Endothelial cell (in vitro differentiated cells): ENCODE measurements around the gene MEG3. TPM values are rescaled to one million over a fixed set of nuclear protein-coding genes. Genes with fewer than 3 reads are reported as not detected.

Experiments used
- DNase-seq: peaks from one replicate; pipeline ENCODE4 v3.0.0; 2021; ENCODE audit warnings: low spot score
- H3K27ac Mint-ChIP-seq: one replicate; pipeline ENCODE4 v1.8.0; 2021; ENCODE audit warnings: mixed read lengths, inconsistent platforms; ENCODE audit not compliant: unreplicated experiment
- H3K27me3 Mint-ChIP-seq: one replicate; pipeline ENCODE4 v1.8.0; 2021; ENCODE audit warnings: mild to moderate bottlenecking, moderate library complexity, mixed read lengths, inconsistent platforms; ENCODE audit not compliant: unreplicated experiment
- H3K36me3 Mint-ChIP-seq: one replicate; pipeline ENCODE4 v1.8.0; 2021; ENCODE audit warnings: mild to moderate bottlenecking, low read depth, mixed read lengths, inconsistent platforms; ENCODE audit not compliant: unreplicated experiment
- H3K4me1 Mint-ChIP-seq: one replicate; pipeline ENCODE4 v1.8.0; 2021; ENCODE audit warnings: mild to moderate bottlenecking, mixed read lengths, inconsistent platforms; ENCODE audit not compliant: unreplicated experiment
- H3K4me3 Mint-ChIP-seq: one replicate; pipeline ENCODE4 v1.8.0; 2021; ENCODE audit warnings: mild to moderate bottlenecking, mixed read lengths, inconsistent platforms; ENCODE audit not compliant: unreplicated experiment
- H3K9me3 Mint-ChIP-seq: one replicate; pipeline ENCODE4 v1.8.0; 2021; ENCODE audit warnings: mixed read lengths, inconsistent platforms; ENCODE audit not compliant: unreplicated experiment
- CTCF ChIP-seq: fragments of 200-600 bp; sonication (generic); IDR thresholded peaks from one replicate; pipeline ENCODE4 v1.5.0; 2021; ENCODE audit warnings: antibody characterized with exemption; ENCODE audit not compliant: unreplicated experiment
- total RNA-seq: library from RNA; stranded (reverse); fragmentation: NEBNext Ultra II Directional; extraction: Animal tissue kit (Norgen Biotek cat#: 25700); gene quantifications from one replicate; pipeline ENCODE4 v1.2.1, GENCODE V29; 2021; ENCODE audit not compliant: unreplicated experiment

MEG3 gene
- total RNA-seq, 1 donor from 2014 or later, result not detected

GRCh38 chr14:100903672-100904185 lies 77.8 kb downstream of the MEG3 start, which contains the start of gene RTL1:
Gene RTL1, minus strand, starts transcription at chr14:100903722. Its CDS starts 18,934 bp downstream, at chr14:100884788.
- Mint-ChIP-seq H3K4me1 (peaks cover 16% of the 10 kb centered on the region), H3K27ac (no peak within 1 kb of the TSS), H3K27me3 (peaks cover 5% of the 10 kb centered on the region), H3K36me3 (no peaks in the 10 kb centered on the region), H3K9me3 (no peaks in the 10 kb centered on the region), H3K4me3 (peak within 1 kb of the TSS; percentile 85)
- no peak for DNase-seq
- TF ChIP-seq CTCF, result no peak

- Mint-ChIP-seq H3K9me3 (no peaks in the 10 kb centered on the region), H3K36me3 (no peaks in the 10 kb centered on the region), H3K27ac (no peak overlapping the region), H3K27me3 (peaks cover 5% of the 10 kb centered on the region), H3K4me1 (peaks cover 16% of the 10 kb centered on the region), H3K4me3 (peak overlapping the region; percentile 85)
- peak; percentile 68 for TF ChIP-seq CTCF
- DNase-seq, result peak; percentile 79
Observed at GRCh38 chr14:100904307-100905087, 78.6 kb downstream of the MEG3 start.

- H3K9me3 Mint-ChIP-seq, result peaks cover 4% of the 10 kb centered on the region
- peak overlapping the region; percentile 72 for H3K4me3 Mint-ChIP-seq
- no peak for DNase-seq
- H3K36me3 Mint-ChIP-seq, result peaks cover 6% of the 10 kb centered on the region
- no peak for TF ChIP-seq CTCF
- H3K4me1 Mint-ChIP-seq, result peaks cover 11% of the 10 kb centered on the region
- H3K27ac Mint-ChIP-seq, result no peak overlapping the region
- H3K27me3 Mint-ChIP-seq, result peaks cover 5% of the 10 kb centered on the region
Observed at GRCh38 chr14:100905166-100905565, 79.2 kb downstream of the MEG3 start.

GRCh38 chr14:100906420-100906819 lies 80.5 kb downstream of the MEG3 start:
- peaks cover 5% of the 10 kb centered on the region for H3K4me1 Mint-ChIP-seq
- no peak overlapping the region for H3K4me3 Mint-ChIP-seq
- H3K36me3 Mint-ChIP-seq, result peaks cover 6% of the 10 kb centered on the region
- peak; percentile 41 for DNase-seq
- TF ChIP-seq CTCF, result peak; percentile 22
- H3K9me3 Mint-ChIP-seq, result peaks cover 4% of the 10 kb centered on the region
- H3K27me3 Mint-ChIP-seq, result peaks cover 5% of the 10 kb centered on the region
- no peak overlapping the region for H3K27ac Mint-ChIP-seq

GRCh38 chr14:100907240-100907639 lies 81.3 kb downstream of the MEG3 start:
- H3K27me3 Mint-ChIP-seq, result peaks cover 3% of the 10 kb centered on the region
- H3K9me3 Mint-ChIP-seq, result peaks cover 4% of the 10 kb centered on the region
- DNase-seq, result no peak
- no peak overlapping the region for H3K27ac Mint-ChIP-seq
- H3K4me1 Mint-ChIP-seq, result peaks cover 5% of the 10 kb centered on the region
- TF ChIP-seq CTCF, result no peak
- H3K36me3 Mint-ChIP-seq, result peaks cover 6% of the 10 kb centered on the region
- H3K4me3 Mint-ChIP-seq, result no peak overlapping the region
